Pancreas (tissue), 10 donors: Measurements from ENCODE around the gene IGF1. TPM values are rescaled to one million over a fixed set of nuclear protein-coding genes. Genes with fewer than 3 reads are reported as not detected.
A peak's percentile ranks its signal among the peaks of the same experiment; 100 is the strongest.

Experiments used
- ATAC-seq, 4 donors: fragments of 200-7000 bp; cut with Tn5 transposase; one replicate each; pipeline versions ENCODE4 v1.8.0 to v1.9.1; 2020; ENCODE audit warnings: mild to moderate bottlenecking in 4 of 4, moderate library complexity in 4 of 4
- DNase-seq, 6 donors: peaks; one replicate each; pipeline ENCODE4 v3.0.0-alpha.2; 2020
- FAIRE-seq: peaks from 2 replicates; lab custom pipeline; 2012; peaks lifted over from hg19 to GRCh38; lab: Jason Lieb, UNC
- H3K27ac ChIP-seq, 4 donors: fragments of 200-600 bp; sonication (generic); 1 replicate in 3 of 4; 2 replicates in 1 of 4; pipeline versions ENCODE4 v1.5.0 to v1.8.0; 2020
- H3K27me3 ChIP-seq, 4 donors: fragments of 200-600 bp; one replicate each; pipeline ENCODE4 v1.8.0; 2021
- H3K36me3 ChIP-seq, 3 donors: fragments of 200-600 bp; sonication (generic) in 1 of 3; one replicate each; pipeline versions ENCODE4 v1.5.0 to v1.8.0; 2020 to 2021
- H3K4me1 ChIP-seq, 3 donors: fragments of 200-600 bp; one replicate each; pipeline ENCODE4 v1.8.0; 2021
- H3K4me3 ChIP-seq, 4 donors: fragments of 200-600 bp; sonication (generic) in 2 of 4; one replicate each; pipeline versions ENCODE4 v1.5.0 to v1.8.0; 2020 to 2021
- H3K9me3 ChIP-seq, 4 donors: fragments of 200-600 bp; one replicate each; pipeline ENCODE4 v1.8.0; 2021
- WGBS, 2 donors: extraction: QIAGEN DNeasy Blood & Tissue Kit; methylation state at CpG; one replicate each; pipeline ENCODE4 v1.1.7; 2013; 5-methylcytosine and 5-hydroxymethylcytosine counted together
- intact Hi-C, 3 donors: fragments of 100-400 bp; cut with DNase I; formaldehyde crosslinking; loops; one replicate each; pipeline versions ENCODE4 v1.11.1 to v1.14.2; 2022
- polyA plus RNA-seq, 2 donors: library from polyadenylated mRNA; stranded (reverse); fragments of 200-250 nt; gene quantifications; one replicate each; pipeline ENCODE4 v1.2.3, GENCODE V29; 2013
- total RNA-seq, 6 donors: library from RNA; stranded (reverse); fragmentation: NEBNext Ultra II Directional in 4 of 6; extraction: Animal tissue kit (Norgen Biotek cat#: 25700) in 4 of 6; gene quantifications; one replicate each; pipeline versions ENCODE4 v1.2.1 to v1.2.4, GENCODE V29; 2021 to 2023
- TF ChIP-seq, protein P1 (sequence below), 4 donors: fragments of 200-600 bp; sonication (generic) in 3 of 4; IDR thresholded peaks; one replicate each; pipeline versions ENCODE4 v1.5.0 to v1.8.0; 2021; ENCODE audit warnings: antibody characterized with exemption in 4 of 4
- donor health status: healthy with polysubstance abuse.
- donor health status: DM: no; HTN: no; CAD: no; lungs with moderate emphysema.
- donor health status: DM: no; HTN: no; CAD: no.
- donor health status: control.
- donor health status: control.
- donor health status: Bipolar disorder and iron deficiency.
- donor health status: DM: yes; HTN: yes; CAD: no.
- donor health status: DM: no; HTN: no; CAD: no.
- donor health status: DM: no; HTN: no; CAD: no.
- donor health status: DM: yes; HTN: yes; CAD: no.

The IGF1 gene
- total and polyA plus RNA-seq, 8 donors, result 1.5 to 23.8 (median 4.6) TPM

DNA sequence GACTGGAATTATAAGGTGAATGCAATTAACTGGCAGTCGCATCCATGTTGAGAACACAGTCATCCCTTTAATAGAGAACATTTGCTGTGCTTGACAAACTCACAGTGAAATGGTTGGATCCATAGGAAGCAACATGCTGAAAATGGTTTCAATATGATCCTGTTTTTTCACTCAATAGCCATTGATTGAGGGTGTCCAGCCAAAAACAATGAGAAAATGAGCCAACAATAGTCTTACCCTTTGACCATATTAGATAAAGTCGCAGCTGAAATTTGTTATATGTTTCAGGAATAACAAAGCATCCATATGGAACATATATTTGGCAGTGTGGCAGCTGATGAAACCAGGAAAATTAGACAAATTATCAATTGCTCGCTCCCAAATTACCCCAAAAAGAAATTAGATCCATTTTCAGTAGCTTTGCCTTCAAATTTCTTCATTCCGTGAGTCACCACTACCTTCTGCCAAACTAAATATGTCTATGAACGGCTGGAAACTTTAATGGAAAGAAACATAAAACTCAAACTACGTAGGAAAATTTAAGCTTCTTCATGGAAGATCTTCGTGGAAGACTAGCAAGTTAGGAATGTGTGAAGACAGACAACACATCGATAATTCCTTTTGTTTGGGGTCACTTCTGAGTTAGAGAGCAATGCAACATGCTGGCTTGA lies 17.4 kb downstream of the IGF1 start:
- DNase-seq (no peak), FAIRE-seq (no peak), ATAC-seq (peak in 3 of 4 donors; percentile 48 to 60 (median 57))
- Histone ChIP-seq H3K36me3 (no peaks in the 10 kb centered on the region), H3K4me1 (no peaks in the 10 kb centered on the region), H3K9me3 (no peaks in the 10 kb centered on the region), H3K27me3 (no peaks in the 10 kb centered on the region), H3K4me3 (no peak overlapping the region), H3K27ac (no peak overlapping the region)
- intact Hi-C loops, result no loop called here
- TF ChIP-seq, protein P1, sequence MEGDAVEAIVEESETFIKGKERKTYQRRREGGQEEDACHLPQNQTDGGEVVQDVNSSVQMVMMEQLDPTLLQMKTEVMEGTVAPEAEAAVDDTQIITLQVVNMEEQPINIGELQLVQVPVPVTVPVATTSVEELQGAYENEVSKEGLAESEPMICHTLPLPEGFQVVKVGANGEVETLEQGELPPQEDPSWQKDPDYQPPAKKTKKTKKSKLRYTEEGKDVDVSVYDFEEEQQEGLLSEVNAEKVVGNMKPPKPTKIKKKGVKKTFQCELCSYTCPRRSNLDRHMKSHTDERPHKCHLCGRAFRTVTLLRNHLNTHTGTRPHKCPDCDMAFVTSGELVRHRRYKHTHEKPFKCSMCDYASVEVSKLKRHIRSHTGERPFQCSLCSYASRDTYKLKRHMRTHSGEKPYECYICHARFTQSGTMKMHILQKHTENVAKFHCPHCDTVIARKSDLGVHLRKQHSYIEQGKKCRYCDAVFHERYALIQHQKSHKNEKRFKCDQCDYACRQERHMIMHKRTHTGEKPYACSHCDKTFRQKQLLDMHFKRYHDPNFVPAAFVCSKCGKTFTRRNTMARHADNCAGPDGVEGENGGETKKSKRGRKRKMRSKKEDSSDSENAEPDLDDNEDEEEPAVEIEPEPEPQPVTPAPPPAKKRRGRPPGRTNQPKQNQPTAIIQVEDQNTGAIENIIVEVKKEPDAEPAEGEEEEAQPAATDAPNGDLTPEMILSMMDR (IDR thresholded peaks at IDR 0.05), result no peak
- WGBS, 2 donors, result 51 to 64% methylated on average over 8 of the region's 8 CpGs

DNA sequence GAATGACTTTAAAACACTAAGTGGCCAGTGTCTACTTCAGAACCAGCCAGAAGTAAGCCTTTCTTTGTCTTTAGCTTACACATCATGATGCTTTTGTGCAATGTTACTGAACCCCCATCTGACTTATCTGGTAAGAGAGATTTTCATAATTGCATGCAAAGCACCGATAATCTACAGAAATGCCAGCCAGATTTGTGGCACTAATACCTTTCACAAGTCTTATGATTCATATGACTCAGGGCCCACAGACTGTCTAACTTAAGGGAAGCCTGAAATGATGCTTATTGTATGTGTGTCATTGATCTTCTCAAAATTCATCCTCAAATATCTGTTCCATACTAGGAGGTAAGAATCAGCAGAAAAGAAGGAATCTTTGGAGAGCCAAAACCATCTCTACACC lies 18.0 kb downstream of the IGF1 start:
- ATAC-seq (no peak), DNase-seq (no peak), FAIRE-seq (no peak)
- no peak overlapping the region for H3K4me3 ChIP-seq
- intact Hi-C loops, result no loop called here
- no peaks in the 10 kb centered on the region for H3K27me3 ChIP-seq
- no peaks in the 10 kb centered on the region for H3K4me1 ChIP-seq
- H3K36me3 ChIP-seq, result no peaks in the 10 kb centered on the region
- WGBS, 2 donors, result 91 to 94% methylated on average over 1 of the region's 1 CpG
- no peaks in the 10 kb centered on the region for H3K9me3 ChIP-seq
- TF ChIP-seq, protein P1 (IDR thresholded peaks at IDR 0.05), result no peak
- H3K27ac ChIP-seq, result no peak overlapping the region

DNA sequence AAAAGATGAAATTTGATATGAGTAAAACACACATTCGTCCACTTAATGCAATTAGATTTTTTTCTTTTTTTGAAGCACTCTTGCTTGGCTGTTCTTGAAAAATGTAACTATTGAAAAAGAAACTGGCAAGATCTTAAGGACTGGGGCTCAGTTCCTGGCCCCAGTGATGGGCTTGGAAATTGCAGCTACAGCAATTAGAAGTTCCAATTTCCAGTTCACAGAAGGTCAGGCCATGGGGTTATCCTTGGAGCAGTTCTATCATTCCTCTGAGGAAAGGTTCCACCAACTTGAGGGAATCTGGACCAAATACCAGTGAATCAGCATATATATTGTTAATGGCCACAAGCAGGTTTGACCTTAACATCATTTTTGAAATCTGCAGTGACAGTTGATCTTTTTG lies 18.9 kb downstream of the IGF1 start:
- DNase-seq, result no peak
- H3K27ac ChIP-seq, result no peak overlapping the region
- WGBS, 2 donors, result 63 to 67% methylated on average over 1 of the region's 1 CpG

DNA sequence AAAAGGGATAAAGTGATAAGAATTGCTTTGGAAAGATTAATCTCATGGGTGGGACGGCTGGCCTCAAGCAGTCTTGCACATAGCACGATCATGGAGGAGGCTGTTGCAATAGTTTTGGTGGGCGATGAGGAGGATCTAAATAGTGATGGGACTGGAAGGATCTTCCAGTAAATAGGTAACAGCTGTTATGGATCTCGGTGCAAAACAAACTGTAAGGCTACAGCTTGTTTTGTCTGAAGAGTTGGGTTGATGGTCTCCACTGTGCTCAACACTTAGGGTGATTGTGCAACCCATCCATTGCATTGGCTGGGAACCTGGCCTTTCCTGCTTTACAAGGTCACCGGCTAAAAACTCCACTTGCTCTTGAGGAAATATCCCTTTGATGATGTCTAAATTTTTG lies 21.0 kb downstream of the IGF1 start:
- no peaks in the 10 kb centered on the region for H3K27me3 ChIP-seq
- FAIRE-seq (no peak), ATAC-seq (peak in 1 of 4 donors; percentile 22), DNase-seq (no peak)
- no peak overlapping the region for H3K27ac ChIP-seq
- WGBS, 2 donors, result 82% methylated on average over 5 of the region's 5 CpGs
- no peak overlapping the region for H3K4me3 ChIP-seq
- TF ChIP-seq, protein P1 (IDR thresholded peaks at IDR 0.05), result no peak
- no peaks in the 10 kb centered on the region for H3K36me3 ChIP-seq
- intact Hi-C loops, result no loop called here
- no peaks in the 10 kb centered on the region for H3K9me3 ChIP-seq
- H3K4me1 ChIP-seq, result no peaks in the 10 kb centered on the region

More for the DNA sequence above, 18.9 kb downstream of the IGF1 start:
- intact Hi-C loops, result no loop called here
- no peak overlapping the region for H3K4me3 ChIP-seq
- H3K9me3 ChIP-seq, result no peaks in the 10 kb centered on the region
- no peak for ATAC-seq
- FAIRE-seq, result no peak
- H3K36me3 ChIP-seq, result no peaks in the 10 kb centered on the region
- H3K27me3 ChIP-seq, result no peaks in the 10 kb centered on the region
- TF ChIP-seq, protein P1 (IDR thresholded peaks at IDR 0.05), result no peak
- H3K4me1 ChIP-seq, result no peaks in the 10 kb centered on the region
